Measurements from ENCODE around the gene PLCB4. TPM values are rescaled to one million over a fixed set of nuclear protein-coding genes. Genes with fewer than 3 reads are reported as not detected.

Gene PLCB4
- total RNA-seq, 4 donors from 2014 or later: 30.7 to 61.8 (median 47.6) TPM

DNA sequence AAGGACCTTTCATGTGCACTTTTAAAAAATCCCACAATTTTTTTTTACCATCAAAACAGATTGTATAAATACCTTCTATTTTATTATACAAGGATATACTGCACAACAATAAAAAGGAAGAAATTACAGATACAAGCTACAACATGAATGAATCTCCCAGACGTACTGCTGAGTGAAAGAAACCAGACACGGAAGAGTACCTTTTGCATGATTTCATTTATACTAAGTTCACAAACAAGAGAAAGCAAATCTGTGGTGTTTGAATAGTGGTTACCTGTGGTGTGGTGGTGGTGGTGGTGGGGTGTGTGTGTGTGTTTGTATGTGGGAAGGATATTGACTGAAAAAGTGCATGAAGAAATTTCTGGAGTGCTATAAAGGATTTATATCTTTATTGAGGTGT lies 6.8 kb upstream of the PLCB4 start:
- no peak for TF ChIP-seq POLR2A (IDR thresholded peaks at IDR 0.05; ENCODE audit: low read depth)
- no peak for TF ChIP-seq EP300 (IDR thresholded peaks at IDR 0.05)
- no peak for TF ChIP-seq POLR2AphosphoS5 (IDR thresholded peaks at IDR 0.05)
- no peak for TF ChIP-seq CTCF (IDR thresholded peaks at IDR 0.05)
- no peak for DNase-seq (ENCODE audit: extremely low spot score)
- Histone ChIP-seq H3K4me3 (no peak overlapping the region), H3K36me3 (no peaks in the 10 kb centered on the region), H3K4me1 (peaks cover 0 to under 1% (median under 1%) of the 10 kb centered on the region in 4 donors), H3K27ac (replicated peaks in 1 of 4) (no peak overlapping the region), H3K27me3 (no peaks in the 10 kb centered on the region), H3K9me3 (no peaks in the 10 kb centered on the region)
- intact Hi-C loops (cut with DNase I): no loop called here
- WGBS: 96% methylated on average over 2 of the region's 2 CpGs

DNA sequence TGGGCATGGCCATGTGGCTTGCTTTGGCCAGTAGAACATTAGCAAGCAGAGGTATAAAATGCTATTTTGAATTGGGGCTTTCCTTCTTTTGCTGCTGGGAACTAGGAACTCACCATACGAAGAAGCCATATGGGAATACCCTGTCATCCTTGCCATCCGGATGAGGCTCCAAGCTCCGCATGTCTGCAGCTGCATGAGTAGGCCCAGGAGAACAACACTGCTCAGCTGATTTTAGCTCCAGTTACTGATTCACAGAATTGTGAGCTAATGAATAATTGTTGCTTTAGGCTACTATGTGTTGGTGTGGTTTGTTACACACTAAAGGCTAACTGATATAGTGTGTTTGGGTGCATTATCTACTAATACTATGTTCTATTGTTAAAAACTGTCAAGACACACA lies 2.7 kb upstream of the PLCB4 start:
- WGBS: 100% methylated on average over 3 of the region's 3 CpGs
- TF ChIP-seq CTCF (IDR thresholded peaks at IDR 0.05) (no peak), POLR2AphosphoS5 (IDR thresholded peaks at IDR 0.05) (no peak), POLR2A (IDR thresholded peaks at IDR 0.05; ENCODE audit: low read depth) (no peak), EP300 (IDR thresholded peaks at IDR 0.05) (no peak)
- intact Hi-C loops (cut with DNase I): loop anchor here (5.0 kb wide), 3 partner anchors 151 to 286 kb away; no protein-coding TSS in a partner anchor
- Histone ChIP-seq H3K4me3 (no peak overlapping the region), H3K27ac (replicated peaks in 1 of 4) (no peak overlapping the region), H3K4me1 (peaks cover 0 to 25% (median 23%) of the 10 kb centered on the region in 4 donors), H3K36me3 (no peaks in the 10 kb centered on the region), H3K9me3 (no peaks in the 10 kb centered on the region), H3K27me3 (no peaks in the 10 kb centered on the region)
- DNase-seq (ENCODE audit: extremely low spot score): no peak

- TF ChIP-seq CTCF (IDR thresholded peaks at IDR 0.05) (no peak), EP300 (IDR thresholded peaks at IDR 0.05) (no peak), POLR2A (IDR thresholded peaks at IDR 0.05; ENCODE audit: low read depth) (no peak), POLR2AphosphoS5 (IDR thresholded peaks at IDR 0.05) (no peak)
- Histone ChIP-seq H3K36me3 (no peaks in the 10 kb centered on the region), H3K9me3 (no peaks in the 10 kb centered on the region), H3K4me1 (peaks cover 17 to 42% (median 41%) of the 10 kb centered on the region in 4 donors), H3K4me3 (peak overlapping the region; percentile 82 to 93 (median 88)), H3K27ac (replicated peaks in 1 of 4) (peak overlapping the region; percentile 86 to 92 (median 89)), H3K27me3 (no peaks in the 10 kb centered on the region)
- intact Hi-C loops (cut with DNase I): loop anchor here (5.0 kb wide), 3 partner anchors 149 to 284 kb away; no protein-coding TSS in a partner anchor
- no peak for DNase-seq (ENCODE audit: extremely low spot score)
- no CpG with 5 or more reads among the region's 57 CpGs for WGBS
Observed at GRCh38 chr20:9068233-9068801, 570 bp upstream of the PLCB4 start.

GRCh38 chr20:9070304-9070703 lies 1.4 kb downstream of the PLCB4 start:
- peaks cover 17 to 56% (median 46%) of the 10 kb centered on the region in 4 donors for H3K4me1 ChIP-seq
- TF ChIP-seq CTCF (IDR thresholded peaks at IDR 0.05) (no peak), POLR2AphosphoS5 (IDR thresholded peaks at IDR 0.05) (no peak), EP300 (IDR thresholded peaks at IDR 0.05) (no peak), POLR2A (IDR thresholded peaks at IDR 0.05; ENCODE audit: low read depth) (no peak)
- no peaks in the 10 kb centered on the region for H3K36me3 ChIP-seq
- H3K27ac ChIP-seq (replicated peaks in 1 of 4): peak overlapping the region in 3 of 4 donors; percentile 0 to 86 (median 3)
- intact Hi-C loops (cut with DNase I): loop anchor here (5.0 kb wide), 1 partner anchor 218 kb away; no protein-coding TSS in a partner anchor
- WGBS: 84% methylated on average over 3 of the region's 3 CpGs
- no peak for DNase-seq (ENCODE audit: extremely low spot score)
- no peaks in the 10 kb centered on the region for H3K27me3 ChIP-seq
- H3K9me3 ChIP-seq: no peaks in the 10 kb centered on the region
- peak overlapping the region; percentile 1 to 90 (median 84) for H3K4me3 ChIP-seq
